ENCODE measurements around the gene PKNOX2.

The PKNOX2 gene

GRCh38 chr11:125320347-125321076 lies 156.0 kb downstream of the PKNOX2 start:
- DNase-seq = no peak

- no peak for DNase-seq
Observed at GRCh38 chr11:125322289-125322688, 157.7 kb downstream of the PKNOX2 start.

- no peak for DNase-seq
Observed at GRCh38 chr11:125325196-125325595, 160.6 kb downstream of the PKNOX2 start.

GRCh38 chr11:125326126-125326525 lies 161.6 kb downstream of the PKNOX2 start:
- no peak for DNase-seq

- no peak for DNase-seq
Observed at GRCh38 chr11:125327518-125328224, 163.1 kb downstream of the PKNOX2 start.

GRCh38 chr11:125328225-125328580 lies 163.7 kb downstream of the PKNOX2 start:
- no peak for DNase-seq

GRCh38 chr11:125329786-125330185 lies 165.2 kb downstream of the PKNOX2 start:
- no peak for DNase-seq

GRCh38 chr11:125330462-125331325 lies 166.1 kb downstream of the PKNOX2 start:
- no peak for DNase-seq

- no peak for DNase-seq
Observed at GRCh38 chr11:125331357-125332035, 166.9 kb downstream of the PKNOX2 start.

- DNase-seq = no peak
Observed at GRCh38 chr11:125332821-125333220, 168.3 kb downstream of the PKNOX2 start.

GRCh38 chr11:125333354-125334073 lies 169.0 kb downstream of the PKNOX2 start:
- no peak for DNase-seq

GRCh38 chr11:125335106-125335505 lies 170.6 kb downstream of the PKNOX2 start:
- no peak for DNase-seq

- DNase-seq = no peak
Observed at GRCh38 chr11:125337836-125338834, 173.6 kb downstream of the PKNOX2 start.

- DNase-seq = no peak
Observed at GRCh38 chr11:125338886-125339811, 174.6 kb downstream of the PKNOX2 start.

- DNase-seq = no peak
Observed at GRCh38 chr11:125341676-125342075, 177.1 kb downstream of the PKNOX2 start.

- no peak for DNase-seq
Observed at GRCh38 chr11:125342281-125342930, 177.9 kb downstream of the PKNOX2 start.

GRCh38 chr11:125343086-125343717 lies 178.7 kb downstream of the PKNOX2 start:
- no peak for DNase-seq

- no peak for DNase-seq
Observed at GRCh38 chr11:125343718-125344131, 179.2 kb downstream of the PKNOX2 start.

All from activated CD8-positive, alpha-beta memory T cell treated with anti-CD3 and anti-CD28 coated beads, Interleukin-2, amount 50 U/mL, for 4 hours (primary cell).